Measurements from ENCODE around the gene SLC18A3.

The SLC18A3 gene

DNA sequence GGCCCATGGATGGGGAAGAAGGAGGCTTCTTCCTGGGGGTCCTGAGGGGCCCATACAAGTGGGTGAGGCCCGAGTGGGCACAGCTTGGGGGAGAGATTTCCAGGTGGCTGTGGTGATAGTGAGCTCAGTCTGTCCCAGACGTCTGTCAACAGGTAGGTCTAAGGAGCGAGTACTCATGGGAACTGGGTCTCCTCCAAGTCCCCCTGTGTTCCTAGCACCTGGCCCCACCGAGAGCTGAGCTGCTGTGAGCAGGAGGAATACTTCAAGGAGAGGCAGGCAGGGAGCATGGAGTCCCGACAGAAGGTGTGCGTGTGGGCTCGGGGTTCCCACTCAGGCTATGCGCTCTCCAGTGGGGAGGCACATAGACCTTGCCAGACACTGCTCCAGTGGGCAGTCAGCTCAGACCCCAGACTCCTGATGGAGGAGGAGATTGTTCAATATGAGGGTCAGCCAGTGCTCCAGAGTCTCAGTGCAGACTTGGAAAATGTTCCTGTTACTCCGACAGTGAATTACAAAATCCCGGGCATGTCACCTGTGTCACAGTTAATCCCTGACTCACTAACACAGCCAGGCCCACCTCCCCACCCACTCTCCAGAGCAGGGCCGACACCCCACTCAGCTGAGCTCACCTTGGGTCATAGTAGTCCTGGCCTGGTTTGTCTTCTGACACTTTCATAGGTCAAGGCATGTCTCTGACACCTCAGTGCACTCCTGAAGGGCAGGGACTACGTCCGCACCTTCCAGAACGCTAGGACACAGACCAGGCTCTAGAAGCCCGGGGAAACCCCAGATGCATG is 41.1 kb downstream of the SLC18A3 start:
- DNase-seq (ENCODE audit: low read depth): no peak

DNA sequence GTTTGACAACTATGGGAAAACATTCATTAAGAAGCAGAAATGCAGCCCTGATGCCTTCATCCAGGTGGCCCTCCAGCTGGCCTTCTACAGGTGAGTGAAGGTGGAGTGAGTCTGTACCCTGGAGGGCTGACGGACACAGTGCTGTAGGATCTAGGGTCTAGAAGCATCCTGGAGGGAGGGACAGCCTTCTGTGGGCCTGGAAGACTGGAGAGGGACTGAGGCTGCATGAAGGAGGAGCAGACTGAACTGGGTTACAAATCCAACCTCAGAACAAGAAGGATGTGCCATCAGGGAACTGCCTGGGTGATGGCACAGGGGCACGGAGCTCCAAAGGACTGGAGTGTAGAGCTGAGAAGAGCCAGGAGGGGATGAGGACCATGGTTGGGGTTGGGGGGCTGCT is 41.8 kb downstream of the SLC18A3 start:
- no peak for DNase-seq (ENCODE audit: low read depth)

GRCh38 chr10:49652421-49653272 is 42.5 kb downstream of the SLC18A3 start:
- no peak for DNase-seq (ENCODE audit: low read depth)

DNA sequence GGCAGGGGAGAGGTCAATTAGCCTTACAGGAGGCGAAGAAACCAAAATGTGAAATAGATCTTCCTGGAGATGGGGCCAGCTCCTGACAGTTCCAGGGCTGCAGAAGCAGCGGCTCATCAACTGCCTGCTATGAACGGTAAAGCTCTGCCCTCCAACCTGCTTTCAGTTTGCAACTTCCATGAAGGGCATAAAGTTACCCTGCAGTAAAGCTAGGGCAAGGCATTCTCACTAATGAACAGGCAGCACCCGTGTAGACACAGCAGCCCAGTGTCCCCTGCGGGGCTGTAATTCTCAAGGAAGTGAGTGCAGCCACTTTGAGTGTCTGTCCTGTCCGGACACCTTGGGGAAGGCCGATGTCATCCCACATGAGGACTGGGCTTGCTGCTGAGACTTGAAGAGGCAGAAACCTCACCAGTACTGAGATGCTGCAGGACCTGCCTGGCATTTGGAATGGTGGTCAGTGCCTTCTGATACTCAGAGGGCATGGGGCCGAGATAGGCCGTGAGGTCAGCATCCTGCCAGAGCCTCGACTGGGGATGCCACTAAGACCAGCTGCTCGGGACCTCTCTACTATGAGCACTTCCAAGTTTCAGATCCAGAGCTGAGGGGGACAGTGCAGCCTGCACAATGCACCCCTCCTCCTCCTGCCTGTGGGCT is 43.3 kb downstream of the SLC18A3 start:
- DNase-seq (ENCODE audit: low read depth): no peak

DNA sequence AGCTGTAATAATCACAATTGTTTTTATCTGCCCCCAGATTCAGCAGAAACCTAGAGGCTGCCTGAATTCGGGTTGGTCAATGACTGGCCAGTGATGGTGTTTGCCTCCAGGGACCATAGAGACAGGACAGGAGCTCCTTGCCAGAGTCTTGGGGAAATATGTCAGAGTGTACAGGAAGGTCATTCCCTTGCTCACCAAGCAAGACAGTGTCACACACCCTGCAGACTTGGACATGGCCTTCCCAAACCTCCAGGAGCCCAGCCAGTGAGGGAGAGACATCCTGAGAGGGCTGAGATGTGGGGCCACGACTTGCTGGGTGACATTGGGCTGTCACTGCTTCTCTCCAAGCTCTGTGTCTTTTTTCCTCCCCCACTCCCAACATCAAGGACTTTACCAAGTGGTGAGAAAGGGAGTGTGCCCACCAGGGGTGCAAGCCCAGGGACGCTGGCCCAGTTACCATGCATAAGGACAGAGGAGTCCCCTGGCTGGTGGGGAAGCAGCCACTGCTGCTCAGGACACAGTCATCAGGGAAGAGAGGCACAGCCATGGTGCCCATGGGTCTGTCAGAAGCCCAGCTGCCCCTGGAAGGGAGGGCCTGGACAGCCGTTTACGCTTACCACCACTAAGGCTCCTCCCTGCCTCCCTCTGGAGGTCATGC is 44.1 kb downstream of the SLC18A3 start:
- DNase-seq (ENCODE audit: low read depth): no peak

GRCh38 chr10:49655099-49655498 is 45.0 kb downstream of the SLC18A3 start:
- DNase-seq (ENCODE audit: low read depth): no peak

GRCh38 chr10:49656845-49657493 is 46.9 kb downstream of the SLC18A3 start:
- no peak for DNase-seq (ENCODE audit: low read depth)

- no peak for DNase-seq (ENCODE audit: low read depth)
Measured at GRCh38 chr10:49657606-49658005, 47.5 kb downstream of the SLC18A3 start.

DNA sequence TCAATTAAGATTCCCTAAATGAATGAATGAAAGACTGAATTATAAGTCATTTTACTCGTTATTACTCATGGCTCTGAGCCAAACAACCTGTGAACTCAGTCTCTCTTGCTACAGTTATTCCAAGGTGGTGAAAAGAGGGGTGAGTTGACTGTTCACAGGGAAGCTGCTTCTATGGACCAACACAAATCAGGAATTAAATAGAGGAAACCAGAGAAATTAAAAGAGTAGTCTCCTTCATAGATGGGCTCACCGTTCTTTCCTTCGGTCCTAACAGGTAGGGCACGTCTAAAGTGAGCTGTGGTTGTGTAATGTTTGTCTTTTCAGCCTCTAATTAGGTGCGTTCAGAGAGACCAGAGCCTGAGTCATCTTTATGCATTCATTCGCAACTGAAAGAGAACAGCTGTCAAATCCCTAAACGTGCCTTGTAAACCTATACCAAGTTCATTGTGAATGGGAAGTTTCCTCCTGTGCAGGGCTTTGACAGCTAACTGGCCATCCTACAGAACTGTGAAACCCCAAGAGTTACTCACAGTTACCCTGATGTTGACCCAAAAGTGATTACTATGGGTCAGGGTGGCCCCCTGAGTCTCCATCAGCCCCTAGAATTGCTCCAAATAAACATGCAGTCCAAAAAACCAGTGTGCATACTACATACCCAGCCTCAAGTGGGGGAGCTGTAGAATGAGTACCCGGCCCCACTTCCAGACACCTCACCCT is 51.2 kb downstream of the SLC18A3 start:
- no peak for DNase-seq (ENCODE audit: low read depth)
